Natural killer cell treated with Interleukin-12 subunit alpha and Interleukin-12 subunit beta and Interleukin-15 and Interleukin-18, amount 100 ng/mL, for 72 hours (primary cell): Measurements from ENCODE around the gene BBS1. TPM values are rescaled to one million over a fixed set of nuclear protein-coding genes. Genes with fewer than 3 reads are reported as not detected.
"Not testable (repeated sequence)": the region's sequence is repeated elsewhere in the genome, so short reads cannot be mapped to it uniquely, and the experiment has no call there.

ENCODE experiments used
- ATAC-seq, 2 donors: fragments of 150-1000 bp; cut with Tn5 transposase in 1 of 2; sonication (Bioruptor Pico), chemical (Tn5 transposase) in 1 of 2; 2 replicates each; pipeline ENCODE4 v1.10.0; 2021
- DNase-seq: peaks from one replicate; pipeline ENCODE4 v3.0.0; 2022; ENCODE audit warnings: low spot score
- H3K27ac Mint-ChIP-seq, 2 donors: 1 replicate in 1 of 2; 2 replicates in 1 of 2; pipeline ENCODE4 v1.8.0; 2022; ENCODE audit warnings: mixed read lengths in 2 of 2, mild to moderate bottlenecking in 1 of 2, moderate library complexity in 1 of 2
- H3K27me3 Mint-ChIP-seq, 2 donors: 1 replicate in 1 of 2; 2 replicates in 1 of 2; pipeline ENCODE4 v1.8.0; 2022; ENCODE audit warnings: mixed read lengths in 2 of 2
- H3K36me3 Mint-ChIP-seq: one replicate; pipeline ENCODE4 v1.8.0; 2022; ENCODE audit warnings: mixed read lengths
- H3K4me1 Mint-ChIP-seq, 2 donors: 1 replicate in 1 of 2; 2 replicates in 1 of 2; pipeline ENCODE4 v1.8.0; 2022; ENCODE audit warnings: low read depth in 2 of 2, mixed read lengths in 2 of 2, mild to moderate bottlenecking in 1 of 2
- H3K4me3 Mint-ChIP-seq: one replicate; pipeline ENCODE4 v1.8.0; 2022; ENCODE audit warnings: mixed read lengths
- H3K9me3 Mint-ChIP-seq: 2 replicates; pipeline ENCODE4 v1.8.0; 2022; ENCODE audit warnings: mixed read lengths
- total RNA-seq, 2 donors: library from RNA; stranded (reverse); gene quantifications; one replicate each; pipeline ENCODE4 v1.2.3, GENCODE V29; 2022

The BBS1 gene
- 10 to 100 TPM; 20.5 to 21.7 TPM for total RNA-seq

DNA sequence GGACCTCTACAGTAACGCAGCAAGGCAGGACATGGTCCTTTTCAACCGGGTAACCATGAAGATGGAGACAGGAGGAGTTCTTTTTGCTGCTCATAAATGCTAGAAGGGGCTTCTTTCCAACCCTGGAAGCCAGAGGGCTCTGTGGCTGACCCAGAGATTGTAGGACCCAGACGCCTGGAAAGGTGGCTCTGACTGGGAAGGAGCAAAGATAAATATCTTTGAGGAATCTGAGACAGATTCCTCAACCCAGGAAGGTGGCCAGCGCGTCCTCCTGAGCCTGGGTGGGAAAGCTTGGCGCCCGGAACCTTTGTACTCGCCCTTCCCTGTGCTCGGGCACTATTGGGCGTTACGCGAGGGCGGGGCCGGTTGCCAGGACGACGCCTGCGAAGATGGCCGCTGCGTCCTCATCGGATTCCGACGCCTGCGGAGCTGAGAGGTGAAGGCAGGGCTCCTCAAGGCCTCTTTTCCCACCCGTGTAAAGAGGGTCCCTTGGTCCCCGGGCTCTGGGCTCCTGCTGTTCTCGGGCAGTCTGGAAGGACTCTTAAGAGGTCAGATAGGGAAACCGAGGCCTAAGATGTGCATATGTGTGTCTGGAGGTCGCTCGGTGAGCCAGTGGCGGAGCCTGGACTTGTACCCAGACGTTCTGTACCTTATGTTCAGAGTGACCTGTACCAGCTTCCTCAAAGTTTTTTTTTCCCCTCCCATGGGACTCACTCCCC, at the start of gene BBS1:
Gene BBS1, plus strand, starts transcription at position 365 of the 719 bp plus-strand sequence. Its CDS starts 25 bp downstream, at position 390.
- Mint-ChIP-seq H3K4me3 (peak within 1 kb of the TSS; percentile 92), H3K9me3 (no peaks in the 10 kb centered on the region), H3K36me3 (peaks cover 5% of the 10 kb centered on the region), H3K4me1 (peaks cover 8 to 10% of the 10 kb centered on the region in 2 donors), H3K27ac (peak within 1 kb of the TSS; percentile 41 to 52), H3K27me3 (no peaks in the 10 kb centered on the region)
- peak; percentile 94 to 96 for ATAC-seq
- peak; percentile 87 for DNase-seq

- Mint-ChIP-seq H3K27me3 (peaks cover 0 to 6% of the 10 kb centered on the region in 2 donors), H3K27ac (no peak overlapping the region), H3K36me3 (no peaks in the 10 kb centered on the region), H3K9me3 (no peaks in the 10 kb centered on the region), H3K4me1 (peaks cover 5 to 8% of the 10 kb centered on the region in 2 donors), H3K4me3 (no peak overlapping the region)
- DNase-seq (no peak), ATAC-seq (no peak)
Observed at GRCh38 chr11:66462010-66462409, 48.4 kb upstream of the BBS1 start.

DNA sequence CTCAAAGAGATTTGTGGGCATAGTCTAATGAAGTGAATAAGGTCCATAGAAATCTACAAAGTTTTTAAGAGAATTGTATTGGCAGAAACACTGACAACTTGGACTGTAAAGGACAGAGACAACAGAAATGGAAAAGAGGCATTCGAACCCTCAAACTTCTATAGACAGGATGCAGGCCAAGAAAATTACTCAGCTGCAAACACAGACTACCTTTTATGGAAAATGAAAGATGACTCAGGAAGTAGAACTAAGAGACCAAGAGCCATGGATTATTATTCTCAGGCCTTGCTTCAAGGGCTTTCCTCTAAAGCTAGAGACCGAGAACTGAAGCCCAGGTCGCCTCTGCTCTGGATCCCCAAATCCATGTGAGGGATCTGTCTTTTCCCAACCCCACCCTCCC, 47.5 kb upstream of the BBS1 start:
- no peak overlapping the region for H3K4me3 Mint-ChIP-seq
- H3K27me3 Mint-ChIP-seq: peaks cover 0 to 6% of the 10 kb centered on the region in 2 donors
- H3K4me1 Mint-ChIP-seq: peaks cover 5 to 11% of the 10 kb centered on the region in 2 donors
- H3K9me3 Mint-ChIP-seq: no peaks in the 10 kb centered on the region
- no peak for DNase-seq
- no peaks in the 10 kb centered on the region for H3K36me3 Mint-ChIP-seq
- no peak overlapping the region for H3K27ac Mint-ChIP-seq
- no peak for ATAC-seq

DNA sequence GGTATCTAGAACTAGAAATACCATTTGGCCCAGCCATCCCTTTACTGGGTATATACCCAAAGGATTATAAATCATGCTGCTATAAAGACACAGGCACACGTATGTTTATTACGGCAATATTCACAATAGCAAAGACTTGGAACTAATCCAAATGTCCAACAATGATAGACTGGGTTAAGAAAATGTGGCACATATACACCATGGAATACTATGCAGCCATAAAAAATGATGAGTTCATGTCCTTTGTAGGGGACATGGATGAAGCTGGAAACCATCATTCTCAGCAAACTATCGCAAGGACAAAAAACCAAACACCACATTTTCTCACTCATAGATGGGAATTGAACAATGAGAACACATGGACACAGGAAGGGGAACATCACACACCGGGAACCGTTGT, 46.3 kb upstream of the BBS1 start:
- ATAC-seq, DNase-seq, H3K27me3 Mint-ChIP-seq, H3K9me3 Mint-ChIP-seq, H3K4me3 Mint-ChIP-seq, H3K36me3 Mint-ChIP-seq, H3K27ac Mint-ChIP-seq: not testable (repeated sequence)
- H3K4me1 Mint-ChIP-seq: peaks cover 5 to 14% of the 10 kb centered on the region in 2 donors

- H3K36me3 Mint-ChIP-seq: no peaks in the 10 kb centered on the region
- no peak overlapping the region for H3K4me3 Mint-ChIP-seq
- no peaks in the 10 kb centered on the region for H3K9me3 Mint-ChIP-seq
- no peak overlapping the region for H3K27ac Mint-ChIP-seq
- no peak for DNase-seq
- H3K4me1 Mint-ChIP-seq: peaks cover 5 to 14% of the 10 kb centered on the region in 2 donors
- H3K27me3 Mint-ChIP-seq: no peaks in the 10 kb centered on the region
- no peak for ATAC-seq
Observed at GRCh38 chr11:66464916-66465315, 45.5 kb upstream of the BBS1 start.

DNA sequence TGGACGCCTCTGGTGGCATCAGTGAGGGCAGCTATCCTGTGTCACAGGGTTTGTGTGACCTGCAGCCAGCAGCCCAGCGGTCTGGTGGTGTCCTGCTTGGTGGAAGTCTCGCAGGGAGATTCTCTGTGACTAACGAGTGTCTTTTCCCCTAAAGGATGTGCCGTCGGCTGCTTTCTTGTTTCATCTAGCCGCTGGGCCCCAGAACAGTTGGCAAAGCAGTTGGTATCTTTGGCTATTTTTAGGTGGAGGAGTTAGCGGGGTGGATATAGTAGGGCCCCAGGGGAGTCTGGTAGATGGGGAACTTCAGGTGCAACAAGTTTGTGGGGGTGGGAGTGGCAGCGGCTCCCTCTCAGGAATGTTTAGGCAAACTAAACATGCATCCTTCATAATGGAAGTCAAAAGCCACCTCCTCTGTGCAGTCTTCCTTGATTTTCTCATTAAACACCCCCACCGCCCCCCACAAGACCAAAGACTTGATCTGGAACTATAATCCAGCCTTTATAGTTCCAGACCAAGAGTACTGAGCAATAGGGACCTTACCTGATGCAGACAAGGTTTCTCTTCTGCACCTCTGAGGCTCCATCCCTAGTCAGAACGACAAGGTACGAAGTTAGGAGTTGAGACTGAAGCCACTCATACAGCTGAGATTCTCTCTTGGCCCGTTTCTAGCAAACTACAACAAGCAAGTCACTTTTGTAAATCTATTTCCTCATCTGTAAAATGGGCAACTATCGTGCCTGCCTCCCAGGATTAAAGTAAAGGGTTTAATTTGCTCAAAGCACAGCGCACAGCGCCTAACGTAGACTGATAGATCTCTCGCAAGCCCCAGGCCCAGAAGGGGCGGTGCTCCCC, 44.8 kb upstream of the BBS1 start:
- Mint-ChIP-seq H3K9me3 (no peaks in the 10 kb centered on the region), H3K27me3 (no peaks in the 10 kb centered on the region), H3K27ac (peak overlapping the region in 1 of 2 donors; percentile 40), H3K4me3 (peak overlapping the region; percentile 85), H3K36me3 (no peaks in the 10 kb centered on the region), H3K4me1 (peaks cover 5 to 14% of the 10 kb centered on the region in 2 donors)
- no peak for DNase-seq
- no peak for ATAC-seq

- Mint-ChIP-seq H3K4me1 (peaks cover 5 to 14% of the 10 kb centered on the region in 2 donors), H3K27ac (peak within 1 kb of the TSS in 1 of 2 donors; percentile 62), H3K9me3 (no peaks in the 10 kb centered on the region), H3K4me3 (peak within 1 kb of the TSS; percentile 87), H3K27me3 (no peaks in the 10 kb centered on the region), H3K36me3 (no peaks in the 10 kb centered on the region)
- ATAC-seq (peak; percentile 96 to 97), DNase-seq (peak; percentile 92)
Observed at GRCh38 chr11:66466225-66467033, 44.0 kb upstream of the BBS1 start, which contains the start of gene PELI3. PELI3 (plus strand) TSS chr11:66466905; CDS start chr11:66468129, 1,224 bp downstream.

DNA sequence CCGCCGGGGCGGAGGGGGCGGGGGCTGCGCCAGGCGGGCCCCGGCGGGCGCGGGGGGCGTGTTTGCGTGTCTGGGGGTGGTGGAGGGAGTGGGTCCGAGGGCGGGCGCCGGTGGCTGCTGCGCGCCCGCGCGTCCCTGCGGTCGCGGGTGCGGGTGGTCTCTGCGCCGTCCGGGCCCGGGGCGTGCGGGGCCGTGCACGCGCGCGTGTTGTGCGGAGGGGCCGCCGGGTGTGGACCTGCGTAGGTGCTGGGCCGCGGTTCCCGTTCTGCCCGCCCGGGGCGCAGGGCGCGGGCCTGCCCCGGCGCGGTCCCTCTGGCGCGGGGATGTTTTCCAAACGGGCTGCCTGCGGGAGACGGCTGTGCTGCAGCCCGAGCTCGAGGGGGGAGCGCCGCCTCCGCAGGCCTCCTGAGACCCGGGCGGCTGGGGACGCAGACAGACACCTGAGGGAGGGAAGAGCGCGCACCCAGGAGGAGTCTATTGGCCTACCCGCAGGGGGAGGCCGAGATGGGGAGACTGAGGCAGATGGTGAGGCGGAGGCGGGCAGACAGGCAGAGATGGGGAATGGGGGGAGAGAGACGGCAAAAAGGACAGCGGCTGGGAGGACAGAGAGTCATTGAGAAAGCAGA, 43.3 kb upstream of the BBS1 start:
- no peaks in the 10 kb centered on the region for H3K27me3 Mint-ChIP-seq
- H3K4me1 Mint-ChIP-seq: peaks cover 5 to 14% of the 10 kb centered on the region in 2 donors
- DNase-seq (no peak), ATAC-seq (peak in 1 of 2 donors; percentile 68)
- H3K36me3 Mint-ChIP-seq: no peaks in the 10 kb centered on the region
- peak overlapping the region; percentile 87 for H3K4me3 Mint-ChIP-seq
- no peaks in the 10 kb centered on the region for H3K9me3 Mint-ChIP-seq
- H3K27ac Mint-ChIP-seq: peak overlapping the region in 1 of 2 donors; percentile 62

- no peak for ATAC-seq
- peak overlapping the region; percentile 87 for H3K4me3 Mint-ChIP-seq
- H3K4me1 Mint-ChIP-seq: peaks cover 5 to 11% of the 10 kb centered on the region in 2 donors
- H3K36me3 Mint-ChIP-seq: no peaks in the 10 kb centered on the region
- H3K9me3 Mint-ChIP-seq: no peaks in the 10 kb centered on the region
- H3K27ac Mint-ChIP-seq: peak overlapping the region in 1 of 2 donors; percentile 62
- H3K27me3 Mint-ChIP-seq: no peaks in the 10 kb centered on the region
- DNase-seq: no peak
Observed at GRCh38 chr11:66467756-66468155, 42.7 kb upstream of the BBS1 start.

DNA sequence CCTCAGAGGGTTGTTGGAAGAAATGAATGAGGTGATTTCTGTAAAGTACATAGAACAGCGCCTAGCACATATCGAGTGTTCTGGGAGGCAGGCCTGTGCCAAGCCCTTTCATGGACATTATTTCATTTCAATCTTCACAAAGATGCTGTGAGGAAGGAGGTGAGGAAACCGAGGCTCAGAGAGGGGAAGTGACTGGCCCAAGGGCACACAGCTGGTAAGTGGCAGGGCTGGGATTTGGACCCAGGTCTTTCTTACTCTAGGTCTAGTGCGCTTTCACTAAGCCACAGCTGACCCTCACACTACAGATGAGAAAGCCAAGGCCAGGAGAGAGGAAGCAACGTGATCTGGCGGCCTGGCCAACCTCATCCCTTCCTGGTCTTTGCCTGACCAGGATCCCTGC, 41.7 kb upstream of the BBS1 start:
- Mint-ChIP-seq H3K27me3 (no peaks in the 10 kb centered on the region), H3K4me3 (peak overlapping the region; percentile 87), H3K4me1 (peaks cover 0 to 11% of the 10 kb centered on the region in 2 donors), H3K27ac (no peak overlapping the region), H3K36me3 (no peaks in the 10 kb centered on the region), H3K9me3 (no peaks in the 10 kb centered on the region)
- no peak for ATAC-seq
- no peak for DNase-seq

DNA sequence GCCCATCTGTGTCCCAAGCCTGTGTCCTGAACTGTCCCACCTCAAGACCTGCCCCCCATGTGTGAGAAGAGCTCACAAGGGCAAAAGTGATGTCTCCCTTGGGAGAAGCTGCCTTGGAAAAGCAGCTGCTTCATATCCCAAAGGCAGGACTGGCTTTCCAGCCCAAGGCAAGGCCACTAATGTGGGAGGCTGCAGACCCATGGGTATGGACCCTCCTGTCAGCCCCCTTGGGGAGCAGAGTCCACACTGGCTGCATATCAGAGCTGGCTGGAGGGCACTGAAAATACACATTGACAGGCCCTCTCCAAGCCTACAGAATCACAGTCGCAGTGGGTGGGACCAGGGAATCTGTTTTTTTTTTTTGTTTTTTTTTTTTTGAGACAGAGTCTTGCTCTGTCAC, 41.0 kb upstream of the BBS1 start:
- H3K36me3 Mint-ChIP-seq: no peaks in the 10 kb centered on the region
- H3K9me3 Mint-ChIP-seq: no peaks in the 10 kb centered on the region
- no peaks in the 10 kb centered on the region for H3K27me3 Mint-ChIP-seq
- H3K4me1 Mint-ChIP-seq: peaks cover 0 to 13% of the 10 kb centered on the region in 2 donors
- H3K4me3 Mint-ChIP-seq: no peak overlapping the region
- ATAC-seq: no peak
- no peak for DNase-seq
- H3K27ac Mint-ChIP-seq: no peak overlapping the region

DNA sequence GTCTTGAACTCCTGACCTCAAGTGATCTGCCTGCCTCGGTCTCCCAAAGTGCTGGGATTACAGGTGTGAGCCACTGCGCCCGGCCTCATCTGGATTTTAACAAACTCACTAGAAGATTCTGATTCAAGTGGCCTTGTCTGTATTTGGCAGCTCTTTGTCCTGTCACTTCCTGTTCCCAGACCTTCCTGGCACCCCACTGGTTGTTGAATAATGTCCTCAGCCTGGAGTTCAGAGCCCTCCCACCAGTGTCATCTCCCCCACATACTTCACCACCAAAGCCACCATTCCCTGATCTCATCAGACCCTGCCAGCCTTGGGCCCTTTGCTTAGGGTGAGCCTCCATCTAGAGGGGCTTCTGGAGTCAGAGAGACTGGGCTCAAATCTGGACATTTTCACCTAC, 40.4 kb upstream of the BBS1 start:
- no peak for ATAC-seq
- Mint-ChIP-seq H3K4me1 (peaks cover 0 to 13% of the 10 kb centered on the region in 2 donors), H3K9me3 (no peaks in the 10 kb centered on the region), H3K4me3 (no peak overlapping the region), H3K27ac (no peak overlapping the region), H3K27me3 (no peaks in the 10 kb centered on the region), H3K36me3 (no peaks in the 10 kb centered on the region)
- DNase-seq: no peak

DNA sequence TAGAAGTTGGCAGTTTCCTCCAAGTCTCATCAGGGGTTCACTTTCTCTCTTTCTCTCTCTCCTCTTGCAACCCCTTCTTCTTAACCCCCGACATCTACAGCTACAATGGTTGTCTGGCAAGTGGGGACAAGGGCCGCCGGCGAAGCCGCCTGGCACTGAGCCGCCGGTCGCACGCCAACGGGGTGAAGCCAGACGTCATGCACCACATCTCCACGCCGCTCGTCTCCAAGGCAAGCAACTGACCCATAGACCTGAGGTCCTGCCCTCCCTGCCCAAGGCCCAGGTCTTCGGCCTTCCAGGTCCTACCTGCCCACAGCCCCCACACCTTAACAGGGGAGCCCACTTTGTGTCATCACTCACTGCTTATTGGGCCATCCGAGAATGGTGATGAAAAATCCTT, 39.3 kb upstream of the BBS1 start:
- H3K4me1 Mint-ChIP-seq: peaks cover 0 to 13% of the 10 kb centered on the region in 2 donors
- H3K27me3 Mint-ChIP-seq: no peaks in the 10 kb centered on the region
- ATAC-seq: no peak
- no peak for DNase-seq
- H3K27ac Mint-ChIP-seq: no peak overlapping the region
- H3K9me3 Mint-ChIP-seq: no peaks in the 10 kb centered on the region
- no peak overlapping the region for H3K4me3 Mint-ChIP-seq
- no peaks in the 10 kb centered on the region for H3K36me3 Mint-ChIP-seq
